H9 (cell line): Measurements from ENCODE around the gene CHRNA3. TPM values are rescaled to one million over a fixed set of nuclear protein-coding genes. Genes with fewer than 3 reads are reported as not detected.

Experiments used
- DNase-seq: peaks from one replicate; pipeline ENCODE4 v3.0.0-alpha.2; 2017
- H2AFZ ChIP-seq: one replicate; pipeline ENCODE4 v1.6.1; 2013; ENCODE audit warnings: mild to moderate bottlenecking, low read length, control low read depth, moderate library complexity
- H2AK5ac ChIP-seq: 2 replicates; pipeline ENCODE4 v1.6.1; 2013; ENCODE audit warnings: low read length, control low read depth, mixed read lengths; ENCODE audit not compliant: insufficient read length
- H2BK120ac ChIP-seq: one replicate; pipeline ENCODE4 v1.6.1; 2013; ENCODE audit warnings: low read depth, mild to moderate bottlenecking, low read length, control low read depth, inconsistent platforms; ENCODE audit not compliant: poor library complexity, severe bottlenecking
- H2BK12ac ChIP-seq: 2 replicates; pipeline ENCODE4 v1.6.1; 2013; ENCODE audit warnings: low read length, control low read depth, mixed read lengths, low read depth; ENCODE audit not compliant: insufficient read length
- H2BK15ac ChIP-seq: 2 replicates; pipeline ENCODE4 v1.6.1; 2013; ENCODE audit warnings: low read depth, low read length, control low read depth
- H2BK20ac ChIP-seq: one replicate; pipeline ENCODE4 v1.6.1; 2013; ENCODE audit warnings: low read depth, mild to moderate bottlenecking, low read length, control low read depth, inconsistent platforms; ENCODE audit not compliant: poor library complexity, severe bottlenecking
- H2BK5ac ChIP-seq: 2 replicates; pipeline ENCODE4 v1.6.1; 2013; ENCODE audit warnings: low read length, control low read depth, mixed read lengths; ENCODE audit not compliant: insufficient read length
- H3K14ac ChIP-seq: 2 replicates; pipeline ENCODE4 v1.6.1; 2013; ENCODE audit warnings: low read length, control low read depth; ENCODE audit not compliant: insufficient read depth
- H3K18ac ChIP-seq: 2 replicates; pipeline ENCODE4 v1.6.1; 2013; ENCODE audit warnings: low read depth, mild to moderate bottlenecking, mixed read lengths, low read length, control low read depth; ENCODE audit not compliant: insufficient read length
- H3K23ac ChIP-seq: 2 replicates; pipeline ENCODE4 v1.6.1; 2013; ENCODE audit warnings: low read length, control low read depth, mixed read lengths, low read depth; ENCODE audit not compliant: insufficient read length
- H3K23me2 ChIP-seq: 2 replicates; pipeline ENCODE4 v1.6.1; 2013; ENCODE audit warnings: low read depth, mild to moderate bottlenecking, mixed read lengths, low read length, control low read depth; ENCODE audit not compliant: insufficient read length, poor library complexity, severe bottlenecking
- H3K27ac ChIP-seq: 2 replicates; pipeline ENCODE4 v1.5.1; 2013; ENCODE audit warnings: low read length, control low read depth, mixed read lengths, low read depth; ENCODE audit not compliant: insufficient read length
- H3K27me3 ChIP-seq: 2 replicates; pipeline ENCODE4 v1.6.1; 2013; ENCODE audit warnings: low read length, control low read depth, inconsistent platforms; ENCODE audit not compliant: insufficient read depth
- H3K4ac ChIP-seq: 2 replicates; pipeline ENCODE4 v1.6.1; 2013; ENCODE audit warnings: low read depth, mild to moderate bottlenecking, control low read depth, inconsistent platforms, low read length, moderate library complexity
- H3K4me1 ChIP-seq: 2 replicates; pipeline ENCODE4 v1.6.1; 2013; ENCODE audit warnings: low read length, control low read depth, inconsistent platforms; ENCODE audit not compliant: insufficient read depth
- H3K4me2 ChIP-seq: 2 replicates; pipeline ENCODE4 v1.6.1; 2013; ENCODE audit warnings: low read length, control low read depth, mixed read lengths; ENCODE audit not compliant: insufficient read length, insufficient read depth
- H3K56ac ChIP-seq: 2 replicates; pipeline ENCODE4 v1.6.1; 2013; ENCODE audit warnings: low read depth, mild to moderate bottlenecking, mixed read lengths, low read length, control low read depth; ENCODE audit not compliant: insufficient read length
- H3K79me1 ChIP-seq: 2 replicates; pipeline ENCODE4 v1.6.1; 2013; ENCODE audit warnings: low read depth, mild to moderate bottlenecking, moderate library complexity, low read length, control low read depth, inconsistent platforms; ENCODE audit not compliant: insufficient read depth, poor library complexity, severe bottlenecking
- H3K79me2 ChIP-seq: 2 replicates; pipeline ENCODE4 v1.6.1; 2013; ENCODE audit warnings: low read length, control low read depth, inconsistent platforms; ENCODE audit not compliant: insufficient read depth
- H3K9ac ChIP-seq: 2 replicates; pipeline ENCODE4 v1.6.1; 2013; ENCODE audit warnings: low read length, control low read depth, mixed read lengths; ENCODE audit not compliant: insufficient read length; ENCODE audit errors: extremely low read depth
- H3K9me3 ChIP-seq: one replicate; pipeline ENCODE4 v1.6.1; 2013; ENCODE audit warnings: low read depth, low read length, inconsistent platforms; ENCODE audit not compliant: control insufficient read depth
- H3T11ph ChIP-seq: one replicate; pipeline ENCODE4 v1.6.1; 2013; ENCODE audit warnings: mild to moderate bottlenecking, low read length, control low read depth, inconsistent platforms
- H4K20me1 ChIP-seq: one replicate; pipeline ENCODE4 v1.6.1; 2013; ENCODE audit not compliant: control insufficient read depth, insufficient read length, insufficient read depth
- H4K5ac ChIP-seq: 2 replicates; pipeline ENCODE4 v1.6.1; 2013; ENCODE audit warnings: low read depth, mild to moderate bottlenecking, mixed read lengths, low read length, control low read depth; ENCODE audit not compliant: insufficient read length
- H4K8ac ChIP-seq: replicated peaks from 2 replicates; pipeline ENCODE4 v1.6.1; 2013; ENCODE audit warnings: low read length, control low read depth, mixed read lengths, low read depth; ENCODE audit not compliant: insufficient read length
- H4K91ac ChIP-seq: 2 replicates; pipeline ENCODE4 v1.6.1; 2013; ENCODE audit warnings: low read depth, mild to moderate bottlenecking, moderate library complexity, mixed read lengths, low read length, control low read depth; ENCODE audit not compliant: insufficient read length
- H3K27ac Mint-ChIP-seq, 3 experiments: 2 replicates in 2 of 3; 3 replicates in 1 of 3; pipeline ENCODE4 v1.8.0; 2020 to 2021; ENCODE audit warnings: mixed read lengths in 3 of 3, mild to moderate bottlenecking in 1 of 3, moderate library complexity in 1 of 3
- H3K27me3 Mint-ChIP-seq: 2 replicates; pipeline ENCODE4 v1.8.0; 2021; ENCODE audit warnings: low read depth, mild to moderate bottlenecking, moderate library complexity, mixed read lengths
- H3K36me3 Mint-ChIP-seq, 3 experiments: 2 replicates in 2 of 3; 3 replicates in 1 of 3; pipeline ENCODE4 v1.8.0; 2020 to 2021; ENCODE audit warnings: low read depth in 3 of 3, mixed read lengths in 3 of 3; ENCODE audit not compliant: insufficient read depth in 1 of 3
- H3K4me1 Mint-ChIP-seq, 2 experiments: 2 replicates each; pipeline ENCODE4 v1.8.0; 2020; ENCODE audit warnings: mixed read lengths in 2 of 2
- H3K4me3 Mint-ChIP-seq, 2 experiments: 2 replicates in 1 of 2; 3 replicates in 1 of 2; pipeline ENCODE4 v1.8.0; 2020 to 2021; ENCODE audit warnings: mild to moderate bottlenecking in 2 of 2, mixed read lengths in 2 of 2, moderate library complexity in 1 of 2
- H3K9me3 Mint-ChIP-seq, 2 experiments: 2 replicates in 1 of 2; 3 replicates in 1 of 2; pipeline ENCODE4 v1.8.0; 2020; ENCODE audit warnings: mild to moderate bottlenecking in 2 of 2, mixed read lengths in 2 of 2, moderate library complexity in 1 of 2
- CTCF ChIP-seq: fragments of 200-600 bp; sonication (generic); conservative IDR thresholded peaks from 3 replicates; pipeline ENCODE4 v1.8.0; 2021; ENCODE audit warnings: antibody characterized with exemption, mild to moderate bottlenecking
- WGBS: extraction: QIAGEN DNeasy Blood & Tissue Kit; methylation state at CpG from one replicate; pipeline ENCODE4 v1.1.7; 2013; ENCODE audit warnings: missing lambda C conversion rate, low lambda C conversion rate, mixed read lengths; ENCODE audit not compliant: insufficient read length; ENCODE audit errors: extremely low coverage; 5-methylcytosine and 5-hydroxymethylcytosine counted together
- total RNA-seq: library from RNA; stranded (reverse); gene quantifications from 2 replicates; pipeline ENCODE4 v1.2.1, GENCODE V29; 2021

The CHRNA3 gene
- total RNA-seq, 1 experiment from 2014 or later = 0.81 TPM

GRCh38 chr15:78668987-78669386 is 48.2 kb upstream of the CHRNA3 start:
- Mint-ChIP-seq H3K4me3 (no peak overlapping the region), H3K27me3 (peaks cover 30% of the 10 kb centered on the region), H3K9me3 (no peaks in the 10 kb centered on the region), H3K4me1 (peaks cover 35 to 48% of the 10 kb centered on the region in 2 experiments), H3K27ac (no peak overlapping the region; a peak in 1 of 7 replicates), H3K36me3 (no peaks in the 10 kb centered on the region)
- no peak for TF ChIP-seq CTCF
- Histone ChIP-seq H2AFZ (no peak overlapping the region), H4K91ac (no peak overlapping the region), H2BK12ac (no peak overlapping the region), H3K79me2 (no peaks in the 10 kb centered on the region), H4K20me1 (no peaks in the 10 kb centered on the region), H4K8ac (no peak overlapping the region), H3K4ac (no peak overlapping the region), H3K23me2 (no peaks in the 10 kb centered on the region), H3K18ac (no peak overlapping the region), H3K79me1 (no peaks in the 10 kb centered on the region), H3K14ac (no peak overlapping the region), H2AK5ac (no peak overlapping the region), H3K4me1 (peaks cover 9% of the 10 kb centered on the region; the same call in 1 of the 2 replicates), H3K27ac (no peak overlapping the region), H3K4me2 (no peak overlapping the region), H3K23ac (no peak overlapping the region), H2BK15ac (no peak overlapping the region), H3K9ac (no peak overlapping the region), H3K56ac (no peak overlapping the region), H3K27me3 (no peaks in the 10 kb centered on the region; the same call in 1 of the 2 replicates), H4K5ac (no peak overlapping the region), H3K9me3 (no peaks in the 10 kb centered on the region), H2BK120ac (no peak overlapping the region), H3T11ph (no peak overlapping the region), H2BK20ac (no peak overlapping the region), H2BK5ac (no peak overlapping the region)
- DNase-seq = no peak
- WGBS = no CpG with 5 or more reads among the region's 2 CpGs
